H1 (cell line): ENCODE measurements around the gene SLC8A1. TPM values are rescaled to one million over a fixed set of nuclear protein-coding genes. Genes with fewer than 3 reads are reported as not detected.
A peak's percentile ranks its signal among the peaks of the same experiment; 100 is the strongest.

Experiments used
- CTCF ChIA-PET: fragments of 300-600 bp; sonication (Branson Sonifier 250); formaldehyde crosslinking; loops from one replicate; lab custom pipeline; 2021; ENCODE audit not compliant: partially characterized antibody; lab: Charles Lee
- POLR2A ChIA-PET: fragments of 300-600 bp; sonication (Branson Sonifier 250); formaldehyde crosslinking; loops from one replicate; lab custom pipeline; 2021; ENCODE audit warnings: inconsistent platforms; ENCODE audit not compliant: partially characterized antibody; lab: Charles Lee
- DNase-seq, 2 experiments: peaks; one replicate each; pipeline versions ENCODE4 v3.0.0 to v3.0.0-alpha.2; 2010 to 2022; ENCODE audit warnings: low spot score in 2 of 2, low read depth in 1 of 2, mixed read lengths in 1 of 2
- FAIRE-seq: peaks from 2 replicates; lab custom pipeline; 2011; peaks lifted over from hg19 to GRCh38; lab: Jason Lieb, UNC
- H2AFZ ChIP-seq: 2 replicates; pipeline ENCODE4 v1.8.1; 2012; ENCODE audit warnings: low read length, inconsistent platforms
- H2AK5ac ChIP-seq: 2 replicates; pipeline ENCODE4 v1.6.1; 2013; ENCODE audit warnings: low read depth, low read length
- H2BK120ac ChIP-seq: replicated peaks from 2 replicates; pipeline ENCODE3; 2013; ENCODE audit warnings: low read depth, low read length, inconsistent platforms
- H2BK12ac ChIP-seq: 2 replicates; pipeline ENCODE4 v1.6.1; 2013; ENCODE audit warnings: low read depth, low read length
- H2BK15ac ChIP-seq: 2 replicates; pipeline ENCODE4 v1.6.1; 2013; ENCODE audit warnings: low read length
- H2BK20ac ChIP-seq: 2 replicates; pipeline ENCODE4 v1.6.1; 2013; ENCODE audit warnings: low read length
- H2BK5ac ChIP-seq: 2 replicates; pipeline ENCODE4 v1.6.1; 2013; ENCODE audit warnings: low read depth, low read length
- H3K14ac ChIP-seq: 2 replicates; pipeline ENCODE4 v1.6.1; 2013; ENCODE audit warnings: inconsistent platforms; ENCODE audit not compliant: insufficient read length
- H3K18ac ChIP-seq: 2 replicates; pipeline ENCODE4 v1.6.1; 2013; ENCODE audit warnings: low read length; ENCODE audit errors: extremely low read depth
- H3K23ac ChIP-seq: 2 replicates; pipeline ENCODE4 v1.6.1; 2013; ENCODE audit warnings: inconsistent platforms; ENCODE audit not compliant: insufficient read length
- H3K23me2 ChIP-seq: 2 replicates; pipeline ENCODE4 v1.6.1; 2013; ENCODE audit warnings: low read depth, low read length
- H3K27ac ChIP-seq: 2 replicates; pipeline ENCODE4 v1.6.1; 2011; ENCODE audit warnings: low read depth, low read length, inconsistent platforms
- H3K27me3 ChIP-seq, 4 experiments: replicated peaks in 1 of 4; 1 replicate in 1 of 4; 2 replicates in 3 of 4; pipeline versions ENCODE4 v1.6.1 to v1.8.1; 2011 to 2013; ENCODE audit warnings: low read length in 3 of 4, mild to moderate bottlenecking in 3 of 4, inconsistent platforms in 2 of 4, mixed read lengths in 2 of 4, moderate library complexity in 1 of 4; ENCODE audit not compliant: control insufficient read depth in 3 of 4, insufficient read depth in 3 of 4; ENCODE audit errors: extremely low read depth in 1 of 4
- H3K36me3 ChIP-seq, 4 experiments: 2 replicates each; pipeline versions ENCODE4 v1.6.1 to v1.8.1; 2011 to 2013; ENCODE audit warnings: mild to moderate bottlenecking in 4 of 4, low read length in 3 of 4, moderate library complexity in 2 of 4, control low read depth in 1 of 4, inconsistent platforms in 1 of 4; ENCODE audit not compliant: insufficient read depth in 4 of 4, control insufficient read depth in 2 of 4
- H3K4ac ChIP-seq: replicated peaks from 2 replicates; pipeline ENCODE3; 2013; ENCODE audit warnings: low read length, low read depth, mixed read lengths, inconsistent platforms; ENCODE audit not compliant: insufficient read length
- H3K4me1 ChIP-seq, 4 experiments: replicated peaks in 1 of 4; 1 replicate in 1 of 4; 2 replicates in 3 of 4; pipeline versions ENCODE4 v1.6.1 to v1.8.1; 2011 to 2013; ENCODE audit warnings: low read length in 3 of 4, inconsistent platforms in 2 of 4, mixed read lengths in 1 of 4; ENCODE audit not compliant: insufficient read depth in 4 of 4, control insufficient read depth in 3 of 4
- H3K4me2 ChIP-seq, 2 experiments: 2 replicates each; pipeline versions ENCODE4 v1.6.1 to v1.8.1; 2011 to 2013; ENCODE audit warnings: low read depth in 2 of 2, low read length in 2 of 2, control low read depth in 1 of 2, inconsistent platforms in 1 of 2, mild to moderate bottlenecking in 1 of 2; ENCODE audit not compliant: insufficient read depth in 1 of 2
- H3K4me3 ChIP-seq, 4 experiments: fragments of 200-600, 300-600 bp in 1 of 4; sonication (generic), shearing (Covaris generic), sonication (Bioruptor Twin) in 1 of 4; 2 replicates each; pipeline versions ENCODE4 v1.5.1 to v1.8.1; 2011 to 2016; ENCODE audit warnings: low read length in 4 of 4, low read depth in 3 of 4, control low read depth in 2 of 4, inconsistent platforms in 2 of 4, mild to moderate bottlenecking in 2 of 4, mixed read lengths in 1 of 4, moderate library complexity in 1 of 4; ENCODE audit not compliant: insufficient read depth in 2 of 4; ENCODE audit errors: extremely low read depth in 1 of 4
- H3K56ac ChIP-seq: replicated peaks from 2 replicates; pipeline ENCODE3; 2013; ENCODE audit warnings: low read depth, mild to moderate bottlenecking, mixed read lengths, low read length, inconsistent platforms; ENCODE audit not compliant: insufficient read length
- H3K79me1 ChIP-seq: 2 replicates; pipeline ENCODE4 v1.6.1; 2013; ENCODE audit warnings: low read depth, low read length, control low read depth
- H3K79me2 ChIP-seq, 2 experiments: 2 replicates each; pipeline versions ENCODE4 v1.6.1 to v1.8.1; 2012 to 2013; ENCODE audit warnings: low read length in 2 of 2, mild to moderate bottlenecking in 2 of 2, inconsistent platforms in 1 of 2; ENCODE audit not compliant: insufficient read depth in 2 of 2, control insufficient read depth in 1 of 2
- H3K9ac ChIP-seq, 4 experiments: replicated peaks in 1 of 4; 1 replicate in 1 of 4; 2 replicates in 3 of 4; pipeline versions ENCODE4 v1.6.1 to v1.8.1; 2011 to 2013; ENCODE audit warnings: low read depth in 3 of 4, low read length in 3 of 4, control low read depth in 2 of 4, mild to moderate bottlenecking in 2 of 4, moderate library complexity in 2 of 4, inconsistent platforms in 1 of 4; ENCODE audit errors: extremely low read depth in 1 of 4
- H3K9me3 ChIP-seq, 2 experiments: 2 replicates each; pipeline versions ENCODE4 v1.6.1 to v1.8.1; 2012 to 2013; ENCODE audit warnings: mild to moderate bottlenecking in 2 of 2, moderate library complexity in 2 of 2, control low read depth in 1 of 2, inconsistent platforms in 1 of 2, low read depth in 1 of 2, low read length in 1 of 2, mixed read lengths in 1 of 2; ENCODE audit not compliant: insufficient read depth in 2 of 2
- H4K20me1 ChIP-seq, 2 experiments: replicated peaks in 1 of 2; 2 replicates each; pipeline versions ENCODE3 to v1.8.1; 2011 to 2013; ENCODE audit warnings: inconsistent platforms in 2 of 2, low read length in 2 of 2, mild to moderate bottlenecking in 1 of 2; ENCODE audit not compliant: insufficient read depth in 2 of 2, control insufficient read depth in 1 of 2
- H4K5ac ChIP-seq: 2 replicates; pipeline ENCODE4 v1.6.1; 2013; ENCODE audit warnings: low read length, low read depth, mixed read lengths, inconsistent platforms; ENCODE audit not compliant: insufficient read length
- H4K8ac ChIP-seq: 2 replicates; pipeline ENCODE4 v1.8.0; 2013; ENCODE audit warnings: mild to moderate bottlenecking, moderate library complexity, low read length, inconsistent platforms; ENCODE audit not compliant: insufficient read depth; ENCODE audit errors: extremely low read depth
- H4K91ac ChIP-seq: replicated peaks from 2 replicates; pipeline ENCODE3; 2013; ENCODE audit warnings: low read length, mixed read lengths, inconsistent platforms; ENCODE audit not compliant: insufficient read length
- GTF2F1 ChIP-seq: IDR thresholded peaks from 2 replicates; pipeline ENCODE4 v1.6.1; 2012; ENCODE audit warnings: low read depth, low read length, improper control_type of control experiment, borderline replicate concordance
- NRF1 ChIP-seq: IDR thresholded peaks from 2 replicates; pipeline ENCODE4 v1.6.1; 2011; ENCODE audit warnings: mild to moderate bottlenecking, low read depth, low read length, improper control_type of control experiment
- SIRT6 ChIP-seq: IDR thresholded peaks from one replicate; pipeline ENCODE4 v1.7.1; 2012; ENCODE audit warnings: low read length, inconsistent platforms
- WGBS, 2 experiments: shearing (Covaris generic) in 1 of 2; methylation state at CpG; one replicate each; pipeline versions ENCODE4 v1.1.6 to v1.1.7; 2013 to 2015; ENCODE audit warnings: low lambda C conversion rate in 2 of 2, mixed read lengths in 2 of 2, inconsistent platforms in 1 of 2, low coverage in 1 of 2, missing lambda C conversion rate in 1 of 2; ENCODE audit not compliant: insufficient replicate concordance in 2 of 2, insufficient coverage in 1 of 2, insufficient read length in 1 of 2; ENCODE audit errors: extremely low coverage in 1 of 2, missing lambda C conversion rate in 1 of 2; 5-methylcytosine and 5-hydroxymethylcytosine counted together
- polyA plus RNA-seq, 7 experiments: library from polyadenylated mRNA; depleted of rRNA in 3 of 7; stranded (reverse) in 5 of 7; unstranded in 2 of 7; fragments of >200 nt in 5 of 7; fragments of 200-250 nt in 2 of 7; gene quantifications; 1 replicate in 5 of 7; 2 replicates in 1 of 7; 4 replicates in 1 of 7; pipeline versions ENCODE4 v1.2.1 to v1.2.3, GENCODE V29; 2011 to 2013; ENCODE audit warnings: missing spikeins in 2 of 7, mixed read lengths in 2 of 7
- total RNA-seq: library from RNA; stranded (reverse); fragmentation: NEBNext Ultra II Directional; extraction: Animal tissue kit (Norgen Biotek cat#: 25700); gene quantifications from 2 replicates; pipeline ENCODE4 v1.2.1, GENCODE V29; 2021

Gene SLC8A1
- total and polyA plus RNA-seq, 2 of the 8 experiments (the other 6 are each of a cell fraction or from before 2014, with no cell fraction given): 0.68 to 3.6 TPM

GRCh38 chr2:40225670-40226210, 226.2 kb downstream of the SLC8A1 start:
- FAIRE-seq: no peak
- Histone ChIP-seq H2BK20ac (no peak overlapping the region), H3K9me3 (0 out of 4 replicates have a peak, but pooled peaks cover 0 to 2% of the 10 kb centered on the region in 2 experiments), H3K79me1 (no peaks in the 10 kb centered on the region), H3K4ac (no peak overlapping the region), H3K23ac (no peak overlapping the region), H2BK12ac (no peak overlapping the region), H4K20me1 (no peaks in the 10 kb centered on the region), H2AK5ac (no peak overlapping the region), H3K79me2 (no peaks in the 10 kb centered on the region), H3K23me2 (no peaks in the 10 kb centered on the region), H4K8ac (no peak overlapping the region), H2AFZ (peak overlapping the region; percentile 36; the same call in 1 of the 2 replicates), H3K4me1 (peaks cover 0 to 5% (median 3%) of the 10 kb centered on the region in 4 experiments; a peak in 4 of 7 replicates), H2BK5ac (no peak overlapping the region), H4K91ac (no peak overlapping the region), H4K5ac (no peak overlapping the region), H3K14ac (no peak overlapping the region), H2BK120ac (no peak overlapping the region)
- ChIA-PET CTCF (interaction anchor here (1.9 to 4.7 kb wide), 3 partner anchors 13 to 329 kb away, joined by 6 to 29 read pairs (median 9); no protein-coding TSS in a partner anchor), POLR2A (no interaction called here)
- no peak for DNase-seq
- WGBS, 2 experiments: 63% methylated on average over 2 of the region's 2 CpGs; no CpG with 5 or more reads in 1 of the 2 experiments
- TF ChIP-seq GTF2F1 (no peak), NRF1 (no peak), SIRT6 (no peak)
- TF ChIP-seq, all 59 proteins: peak for 0
- Histone ChIP-seq H3K4me3 (no peak overlapping the region), H3K18ac (no peak overlapping the region), H3K4me2 (no peak overlapping the region; a peak in 1 of 4 replicates), H2BK15ac (no peak overlapping the region), H3K56ac (no peak overlapping the region), H3K27me3 (no peaks in the 10 kb centered on the region), H3K27ac (no peak overlapping the region), H3K36me3 (no peaks in the 10 kb centered on the region), H3K9ac (no peak overlapping the region)
